Stimulated activated CD8-positive, alpha-beta memory T cell treated with anti-CD3 and anti-CD28 coated beads, Interleukin-7, amount 100 ng/mL, for 48 hours (primary cell): ENCODE data around the gene ME3.
"Not testable (repeated sequence)": the region's sequence is repeated elsewhere in the genome, so short reads cannot be mapped to it uniquely, and the experiment has no call there.

Experiments
- DNase-seq, 2 donors: peaks; one replicate each; pipeline ENCODE4 v3.0.0-alpha.2; 2020; ENCODE audit warnings: low read depth in 1 of 2; ENCODE audit errors: extremely low read depth in 1 of 2

ME3 gene

DNA sequence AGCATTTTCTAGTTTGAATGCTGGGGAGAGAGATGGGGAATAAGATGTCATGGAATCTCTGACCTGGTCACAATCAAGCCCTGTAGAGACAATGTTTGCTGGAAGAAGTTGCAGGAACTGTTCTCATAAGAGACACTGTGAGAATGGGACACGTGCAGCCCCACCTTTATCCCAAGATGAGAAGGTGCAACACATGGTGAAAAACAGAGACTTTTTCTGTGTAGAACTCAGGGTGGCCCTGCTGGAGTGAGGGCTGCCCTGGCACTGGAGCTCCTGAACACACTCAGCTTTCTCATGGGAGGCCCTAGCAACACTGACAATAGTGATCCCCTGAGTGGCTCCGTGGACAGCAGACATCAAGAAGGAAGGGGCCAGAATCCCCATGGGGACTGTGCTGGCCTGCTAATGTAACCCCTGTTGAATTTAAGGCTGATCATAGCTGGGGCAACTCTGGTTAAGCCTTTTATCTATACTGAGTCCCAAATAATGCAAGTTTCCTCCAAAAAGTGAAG, 106.6 kb downstream of the ME3 start:
- DNase-seq, result no peak

GRCh38 chr11:86565388-86565787, 107.0 kb downstream of the ME3 start:
- no peak for DNase-seq

GRCh38 chr11:86562842-86563241, 109.6 kb downstream of the ME3 start:
- not testable (repeated sequence) for DNase-seq

GRCh38 chr11:86559311-86559945, 113.0 kb downstream of the ME3 start:
- DNase-seq, result no peak

DNA sequence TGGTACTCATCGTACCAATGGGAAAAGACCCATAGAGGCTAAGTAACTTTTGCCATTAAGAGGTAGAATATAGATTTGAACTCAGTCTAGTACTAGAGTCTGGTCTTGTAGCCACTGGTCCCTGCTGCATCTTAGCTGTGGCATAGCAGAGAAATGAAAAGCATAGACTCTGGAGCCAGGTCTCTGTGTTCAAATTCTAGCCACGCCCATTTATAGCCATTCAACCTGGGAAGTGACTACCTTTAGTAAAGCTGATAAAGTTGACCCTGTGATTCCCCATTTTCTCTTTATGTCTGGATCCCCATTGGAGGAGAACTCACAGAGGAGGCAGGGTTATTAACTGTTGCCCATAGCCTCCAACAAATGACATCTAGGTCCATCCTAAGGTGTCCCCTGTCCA, 113.6 kb downstream of the ME3 start:
- no peak for DNase-seq

DNA sequence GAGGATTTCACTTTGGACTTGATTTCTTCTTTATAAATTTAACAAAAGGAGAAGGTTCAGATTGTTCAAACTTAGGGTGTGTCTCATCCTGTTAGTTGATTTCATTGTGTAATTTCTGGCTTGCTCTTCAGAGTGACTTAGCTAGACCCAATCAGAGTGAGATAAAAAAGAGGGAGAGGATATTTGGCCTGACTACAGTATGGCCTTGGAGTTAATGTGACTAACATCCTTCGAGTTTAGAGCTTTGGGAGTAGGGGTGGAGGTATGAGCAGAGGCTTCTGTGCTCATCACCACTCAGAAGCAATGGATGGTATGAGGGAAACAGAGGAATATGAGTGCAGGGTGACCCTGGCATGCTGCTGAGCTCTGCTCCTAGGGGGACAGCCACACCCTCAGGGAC, 114.2 kb downstream of the ME3 start:
- DNase-seq, result no peak

DNA sequence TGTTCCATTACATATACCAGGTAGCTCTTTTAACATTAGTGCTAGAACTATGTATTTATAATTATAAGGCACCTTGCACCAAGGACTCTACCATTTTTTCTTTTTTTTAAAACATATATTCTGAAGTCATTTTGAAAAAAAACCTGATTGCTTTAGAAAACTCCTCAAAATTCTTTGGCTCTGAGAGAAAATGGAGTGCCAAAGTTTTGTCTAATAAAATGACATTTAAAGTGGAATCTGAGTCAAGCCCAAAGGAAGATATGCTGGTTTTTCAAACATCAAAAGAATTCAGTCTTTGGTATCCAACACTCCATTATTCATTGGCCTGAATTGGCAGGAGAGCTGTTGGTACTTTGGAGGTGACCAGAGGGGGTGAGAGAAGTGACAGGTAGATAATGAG, 116.5 kb downstream of the ME3 start:
- DNase-seq, result no peak

DNA sequence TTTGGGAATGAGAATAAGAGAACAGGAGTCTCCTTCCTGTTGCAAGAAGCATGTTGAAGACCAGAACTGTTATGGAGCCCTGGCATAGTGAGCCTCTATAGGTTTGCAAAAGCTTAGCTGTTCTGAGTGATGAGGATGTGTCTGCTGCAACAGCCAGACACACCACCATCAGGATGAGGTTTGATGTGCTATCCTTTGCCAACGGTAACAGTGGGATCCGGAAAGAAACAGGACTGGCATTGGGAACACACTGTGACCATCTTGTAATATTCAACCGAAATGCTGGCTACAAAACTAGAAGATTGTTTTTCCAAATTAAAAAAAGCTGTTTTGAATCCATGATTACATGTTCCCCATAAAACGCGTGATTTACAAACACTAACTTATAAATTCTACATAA, 117.0 kb downstream of the ME3 start:
- no peak for DNase-seq

GRCh38 chr11:86553265-86553664, 119.2 kb downstream of the ME3 start:
- no peak for DNase-seq

- DNase-seq, result no peak
These were observed 120.9 kb downstream of the ME3 start for GRCh38 chr11:86551288-86552092.

GRCh38 chr11:86550757-86551156, 121.7 kb downstream of the ME3 start:
- no peak for DNase-seq

GRCh38 chr11:86548271-86548917, 124.0 kb downstream of the ME3 start:
- no peak for DNase-seq

DNA sequence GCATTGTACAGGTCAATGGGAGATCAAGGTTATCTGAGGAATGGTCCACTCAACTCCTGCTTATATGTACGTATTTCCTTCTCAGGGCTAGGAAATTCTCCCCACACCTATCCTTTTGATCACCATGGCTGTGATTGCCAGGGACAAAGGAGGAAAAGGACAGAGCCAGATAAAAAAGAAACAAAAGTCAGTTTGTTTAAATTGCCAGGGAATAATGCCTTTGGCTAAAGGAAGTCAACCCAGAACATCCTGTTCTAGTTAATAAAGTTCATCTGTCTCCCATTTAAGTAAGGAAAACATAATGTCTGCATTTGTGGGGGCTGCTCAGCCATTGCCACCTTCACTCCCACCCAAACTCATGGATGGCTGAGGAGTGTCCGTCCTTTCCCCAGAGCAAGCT, 124.7 kb downstream of the ME3 start:
- DNase-seq, result no peak

- not testable (repeated sequence) for DNase-seq
These were observed 131.1 kb downstream of the ME3 start for GRCh38 chr11:86541299-86541698.

DNA sequence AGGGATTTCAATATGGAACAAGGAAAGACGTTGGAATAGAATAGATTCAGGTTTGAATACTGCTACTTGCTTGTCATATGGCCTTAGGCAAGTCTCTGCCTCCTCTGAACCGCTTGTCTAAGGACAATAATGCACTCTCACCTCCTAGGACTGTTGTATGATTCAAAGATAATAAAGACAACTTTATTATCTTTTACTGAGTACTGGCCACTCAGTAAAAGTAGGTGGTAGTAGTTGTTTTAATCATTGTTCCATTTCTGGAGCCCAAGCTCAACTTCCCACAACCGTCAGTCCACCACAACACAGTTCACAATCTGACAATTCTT, 134.2 kb downstream of the ME3 start:
- DNase-seq, result no peak

- DNase-seq, result no peak
These were observed 134.7 kb downstream of the ME3 start for GRCh38 chr11:86537541-86538222.

GRCh38 chr11:86535773-86536172, 136.6 kb downstream of the ME3 start:
- no peak for DNase-seq

- no peak for DNase-seq
These were observed 147.6 kb downstream of the ME3 start for GRCh38 chr11:86524620-86525352.

DNA sequence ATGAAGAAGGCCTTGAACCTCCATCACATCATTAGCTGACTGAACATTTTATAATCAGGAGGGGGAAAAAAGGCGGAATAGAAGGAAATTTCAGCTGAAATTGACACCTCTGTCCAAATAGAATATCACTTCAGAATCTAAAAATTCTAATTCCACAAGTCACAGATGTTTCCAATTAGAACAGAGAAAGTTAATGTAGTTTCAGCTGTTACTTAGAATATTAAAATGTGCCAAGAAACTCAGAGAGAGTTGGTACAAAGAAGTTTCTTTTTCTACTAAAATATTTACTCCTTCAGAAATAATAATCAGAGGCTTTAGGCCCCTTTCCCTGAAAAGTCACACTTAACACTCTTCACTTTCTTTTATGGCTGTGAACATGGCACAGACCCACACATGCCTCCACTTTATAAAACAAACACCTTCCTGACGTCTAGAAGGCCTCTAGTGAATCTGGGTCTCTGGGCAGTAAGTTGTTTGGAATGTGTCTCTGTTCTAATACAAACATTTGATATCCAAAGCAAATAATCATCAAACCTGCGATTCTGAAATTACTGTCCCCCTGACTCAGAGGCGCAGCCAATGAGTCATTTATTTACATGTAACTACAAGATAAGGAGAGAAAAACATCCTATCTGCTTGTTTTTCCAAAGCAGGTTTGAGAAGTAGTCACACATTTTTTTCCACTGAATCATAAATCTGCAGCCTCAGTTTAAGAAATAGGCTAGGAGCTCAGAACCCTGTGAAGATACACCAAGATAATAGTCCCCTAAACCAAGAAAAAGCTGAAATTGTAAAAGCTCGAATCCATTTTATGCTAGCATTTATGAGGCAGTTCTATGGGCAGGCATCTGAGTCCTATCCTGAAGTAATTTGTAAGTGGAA, 148.4 kb downstream of the ME3 start:
- no peak for DNase-seq

GRCh38 chr11:86522512-86522911, 149.9 kb downstream of the ME3 start:
- not testable (repeated sequence) for DNase-seq
